Gastrocnemius medialis (tissue), 4 donors: ENCODE measurements around the gene TCTN1. TPM values are rescaled to one million over a fixed set of nuclear protein-coding genes. Genes with fewer than 3 reads are reported as not detected.
"Not testable (repeated sequence)": the region's sequence is repeated elsewhere in the genome, so short reads cannot be mapped to it uniquely, and the experiment has no call there.

Source experiments
- ATAC-seq, 2 donors: fragments of 150-250 bp; one replicate each; pipeline ENCODE4 v1.9.1; 2016
- DNase-seq, 2 donors: peaks; one replicate each; pipeline ENCODE4 v3.0.0-alpha.2; 2019
- H3K27ac ChIP-seq, 4 donors: fragments of 200-600 bp; sonication (generic); 1 replicate in 1 of 4; 2 replicates in 3 of 4; pipeline ENCODE4 v1.5.1; 2016 to 2018; ENCODE audit warnings: mild to moderate bottlenecking in 2 of 4, moderate library complexity in 1 of 4
- H3K27me3 ChIP-seq, 3 donors: fragments of 200-600 bp; sonication (generic) in 2 of 3; 1 replicate in 1 of 3; 2 replicates in 2 of 3; pipeline versions ENCODE4 v1.5.1 to v1.6.0; 2016 to 2019; ENCODE audit warnings: mild to moderate bottlenecking in 1 of 3, moderate library complexity in 1 of 3
- H3K36me3 ChIP-seq, 2 donors: fragments of 200-600 bp; sonication (generic) in 1 of 2; one replicate each; pipeline ENCODE4 v1.5.1; 2017 to 2018
- H3K4me1 ChIP-seq, 2 donors: fragments of 200-600 bp; sonication (generic) in 1 of 2; one replicate each; pipeline ENCODE4 v1.5.1; 2016 to 2017; ENCODE audit warnings: mild to moderate bottlenecking in 2 of 2
- H3K4me3 ChIP-seq, 4 donors: fragments of 200-600 bp; sonication (generic) in 3 of 4; 1 replicate in 1 of 4; 2 replicates in 3 of 4; pipeline ENCODE4 v1.5.1; 2016 to 2019; ENCODE audit warnings: mild to moderate bottlenecking in 2 of 4
- H3K9me3 ChIP-seq, 3 donors: fragments of 200-600 bp; sonication (generic) in 2 of 3; 1 replicate in 1 of 3; 2 replicates in 2 of 3; pipeline ENCODE4 v1.5.1; 2016 to 2019
- CTCF ChIP-seq, 5 experiments: fragments of 450-650 bp in 3 of 5; fragments of 200-600 bp in 2 of 5; sonication (generic) in 2 of 5; IDR thresholded peaks in 4 of 5; conservative IDR thresholded peaks in 1 of 5; 1 replicate in 4 of 5; 2 replicates in 1 of 5; pipeline ENCODE4 v1.5.1; 2016 to 2019; ENCODE audit warnings: antibody characterized with exemption in 5 of 5, mild to moderate bottlenecking in 3 of 5, moderate library complexity in 3 of 5
- POLR2A ChIP-seq, 2 donors: fragments of 450-650 bp; IDR thresholded peaks; one replicate each; pipeline ENCODE4 v1.6.1; 2017; ENCODE audit warnings: antibody characterized with exemption in 2 of 2, mild to moderate bottlenecking in 2 of 2, moderate library complexity in 2 of 2
- in situ Hi-C, 4 donors: fragments of 200-750 bp; cut with MboI; loops; one replicate each; pipeline versions ENCODE4 v1.15.0 to v1.8.0; 2017; ENCODE audit warnings: low sequenced_read_pairs in 4 of 4
- intact Hi-C: fragments of 100-400 bp; cut with DNase I; formaldehyde crosslinking; loops from one replicate; pipeline ENCODE4 v1.15.1; 2023; ENCODE audit warnings: low total_unique reads
- total RNA-seq, 4 donors: library from RNA; depleted of rRNA; stranded (reverse); fragments of >200 nt; gene quantifications; one replicate each; pipeline versions ENCODE4 v1.1.0 to v1.2.3, GENCODE V29; 2016

The TCTN1 gene
- total RNA-seq, 4 donors from 2014 or later: 4.7 to 30.8 (median 22.7) TPM

GRCh38 chr12:110590059-110590458, 23.9 kb upstream of the TCTN1 start:
- ATAC-seq: no peak
- DNase-seq: peak in 1 of 2 donors; percentile 2
- Histone ChIP-seq H3K9me3 (no peaks in the 10 kb centered on the region), H3K36me3 (no peaks in the 10 kb centered on the region), H3K27me3 (no peaks in the 10 kb centered on the region), H3K4me3 (no peak overlapping the region), H3K4me1 (peaks cover 27 to 37% of the 10 kb centered on the region in 2 donors), H3K27ac (peak overlapping the region; percentile 68 to 86 (median 79))
- intact Hi-C loops: no loop called here
- no peak for TF ChIP-seq POLR2A (IDR thresholded peaks at IDR 0.05)
- no peak for TF ChIP-seq CTCF (IDR thresholded peaks at IDR 0.05 in 4 of 5, conservative IDR thresholded peaks at IDR 0.05 in 1 of 5)
- in situ Hi-C loops: loop anchor here in 2 of 4 donors (5.0 kb wide), 1 partner anchor 38 kb away; no protein-coding TSS in a partner anchor

- intact Hi-C loops (no loop called here), in situ Hi-C loops (loop anchor here in 2 of 4 donors (5.0 kb wide), 1 partner anchor 39 kb away; no protein-coding TSS in a partner anchor)
- no peaks in the 10 kb centered on the region for H3K36me3 ChIP-seq
- H3K4me3 ChIP-seq: no peak overlapping the region
- H3K27me3 ChIP-seq: no peaks in the 10 kb centered on the region
- ATAC-seq: peak; percentile 42 to 51
- H3K4me1 ChIP-seq: peaks cover 21 to 30% of the 10 kb centered on the region in 2 donors
- peak overlapping the region; percentile 68 to 86 (median 79) for H3K27ac ChIP-seq
- DNase-seq: no peak
- no peaks in the 10 kb centered on the region for H3K9me3 ChIP-seq
- no peak for TF ChIP-seq POLR2A (IDR thresholded peaks at IDR 0.05)
- no peak for TF ChIP-seq CTCF (IDR thresholded peaks at IDR 0.05 in 4 of 5, conservative IDR thresholded peaks at IDR 0.05 in 1 of 5)
Measured at GRCh38 chr12:110590806-110591326, 23.1 kb upstream of the TCTN1 start.

GRCh38 chr12:110591451-110592051, 22.4 kb upstream of the TCTN1 start:
- DNase-seq: peak in 1 of 2 donors; percentile 36
- intact Hi-C loops: no loop called here
- Histone ChIP-seq H3K27ac (peak overlapping the region; percentile 68 to 86 (median 79)), H3K27me3 (no peaks in the 10 kb centered on the region), H3K9me3 (no peaks in the 10 kb centered on the region), H3K4me1 (peaks cover 18 to 24% of the 10 kb centered on the region in 2 donors), H3K36me3 (no peaks in the 10 kb centered on the region), H3K4me3 (no peak overlapping the region)
- in situ Hi-C loops: loop anchor here in 2 of 4 donors (5.0 kb wide), 1 partner anchor 39 kb away; no protein-coding TSS in a partner anchor
- TF ChIP-seq POLR2A (IDR thresholded peaks at IDR 0.05) (no peak), CTCF (IDR thresholded peaks at IDR 0.05 in 4 of 5, conservative IDR thresholded peaks at IDR 0.05 in 1 of 5) (no peak)
- ATAC-seq: peak; percentile 68 to 70

- in situ Hi-C loops (loop anchor here in 2 of 4 donors (5.0 kb wide), 1 partner anchor 40 kb away; no protein-coding TSS in a partner anchor), intact Hi-C loops (no loop called here)
- H3K27ac ChIP-seq: peak overlapping the region; percentile 68 to 86 (median 79)
- no peak for ATAC-seq
- peaks cover 18 to 24% of the 10 kb centered on the region in 2 donors for H3K4me1 ChIP-seq
- DNase-seq: peak in 1 of 2 donors; percentile 12
- TF ChIP-seq POLR2A (IDR thresholded peaks at IDR 0.05) (no peak), CTCF (IDR thresholded peaks at IDR 0.05 in 4 of 5, conservative IDR thresholded peaks at IDR 0.05 in 1 of 5) (no peak)
- no peaks in the 10 kb centered on the region for H3K36me3 ChIP-seq
- H3K4me3 ChIP-seq: no peak overlapping the region
- H3K9me3 ChIP-seq: no peaks in the 10 kb centered on the region
- no peaks in the 10 kb centered on the region for H3K27me3 ChIP-seq
Measured at GRCh38 chr12:110592078-110592477, 21.9 kb upstream of the TCTN1 start.

- intact Hi-C loops, H3K36me3 ChIP-seq, DNase-seq, H3K4me3 ChIP-seq, ATAC-seq, H3K27me3 ChIP-seq, H3K9me3 ChIP-seq: not testable (repeated sequence)
- H3K27ac ChIP-seq: peak overlapping the region; percentile 68 to 86 (median 79)
- H3K4me1 ChIP-seq: peaks cover 18 to 24% of the 10 kb centered on the region in 2 donors
- in situ Hi-C loops: loop anchor here in 2 of 4 donors (5.0 kb wide), 1 partner anchor 41 kb away; no protein-coding TSS in a partner anchor
Measured at GRCh38 chr12:110592919-110593318, 21.0 kb upstream of the TCTN1 start.
